IPS DF 4.7 (cell line): Measurements from ENCODE around the gene EPHB4.
"Not testable (repeated sequence)": the region's sequence is repeated elsewhere in the genome, so short reads cannot be mapped to it uniquely, and the experiment has no call there.

Source experiments
- DNase-seq: peaks from one replicate; pipeline ENCODE4 v3.0.0-alpha.2; 2013; ENCODE audit warnings: low spot score; ENCODE audit errors: extremely low read depth

The EPHB4 gene

GRCh38 chr7:100822236-100823139 lies 4.8 kb downstream of the EPHB4 start:
- DNase-seq: no peak

- DNase-seq: no peak
Observed at GRCh38 chr7:100819586-100819985, 7.7 kb downstream of the EPHB4 start.

GRCh38 chr7:100818825-100819224 lies 8.5 kb downstream of the EPHB4 start:
- DNase-seq: no peak

GRCh38 chr7:100818366-100818765 lies 9.0 kb downstream of the EPHB4 start:
- no peak for DNase-seq

GRCh38 chr7:100817097-100817496 lies 10.2 kb downstream of the EPHB4 start:
- DNase-seq: no peak

- DNase-seq: not testable (repeated sequence)
Observed at GRCh38 chr7:100816515-100816914, 10.8 kb downstream of the EPHB4 start.

GRCh38 chr7:100812729-100813128 lies 14.6 kb downstream of the EPHB4 start:
- DNase-seq: no peak

- DNase-seq: no peak
Observed at GRCh38 chr7:100811480-100811879, 15.8 kb downstream of the EPHB4 start.

- no peak for DNase-seq
Observed at GRCh38 chr7:100808354-100808875, 18.9 kb downstream of the EPHB4 start.

- DNase-seq: not testable (repeated sequence)
Observed at GRCh38 chr7:100806883-100807282, 20.4 kb downstream of the EPHB4 start.

GRCh38 chr7:100806276-100806675 lies 21.0 kb downstream of the EPHB4 start:
- no peak for DNase-seq

GRCh38 chr7:100804681-100805431 lies 22.5 kb downstream of the EPHB4 start:
- no peak for DNase-seq

GRCh38 chr7:100803398-100804161 lies 23.7 kb downstream of the EPHB4 start:
- DNase-seq: no peak

- DNase-seq: no peak
Observed at GRCh38 chr7:100802951-100803350, 24.4 kb downstream of the EPHB4 start.

GRCh38 chr7:100801833-100802568 lies 25.3 kb downstream of the EPHB4 start:
- no peak for DNase-seq

GRCh38 chr7:100799037-100799896 lies 28.1 kb downstream of the EPHB4 start:
- DNase-seq: no peak

GRCh38 chr7:100794741-100795140 lies 32.6 kb downstream of the EPHB4 start:
- DNase-seq: no peak

GRCh38 chr7:100793806-100794660 lies 33.3 kb downstream of the EPHB4 start:
- peak; percentile 49 for DNase-seq
